NK-92 (cell line): ENCODE data around the gene ODC1.

Experiments used
- DNase-seq: peaks from one replicate; lab custom pipeline; 2025; ENCODE audit not compliant: unreplicated experiment; lab: John Stamatoyannopoulos, UW

Gene ODC1

GRCh38 chr2:10435820-10436204 lies 12.3 kb downstream of the ODC1 start:
- no peak for DNase-seq

DNA sequence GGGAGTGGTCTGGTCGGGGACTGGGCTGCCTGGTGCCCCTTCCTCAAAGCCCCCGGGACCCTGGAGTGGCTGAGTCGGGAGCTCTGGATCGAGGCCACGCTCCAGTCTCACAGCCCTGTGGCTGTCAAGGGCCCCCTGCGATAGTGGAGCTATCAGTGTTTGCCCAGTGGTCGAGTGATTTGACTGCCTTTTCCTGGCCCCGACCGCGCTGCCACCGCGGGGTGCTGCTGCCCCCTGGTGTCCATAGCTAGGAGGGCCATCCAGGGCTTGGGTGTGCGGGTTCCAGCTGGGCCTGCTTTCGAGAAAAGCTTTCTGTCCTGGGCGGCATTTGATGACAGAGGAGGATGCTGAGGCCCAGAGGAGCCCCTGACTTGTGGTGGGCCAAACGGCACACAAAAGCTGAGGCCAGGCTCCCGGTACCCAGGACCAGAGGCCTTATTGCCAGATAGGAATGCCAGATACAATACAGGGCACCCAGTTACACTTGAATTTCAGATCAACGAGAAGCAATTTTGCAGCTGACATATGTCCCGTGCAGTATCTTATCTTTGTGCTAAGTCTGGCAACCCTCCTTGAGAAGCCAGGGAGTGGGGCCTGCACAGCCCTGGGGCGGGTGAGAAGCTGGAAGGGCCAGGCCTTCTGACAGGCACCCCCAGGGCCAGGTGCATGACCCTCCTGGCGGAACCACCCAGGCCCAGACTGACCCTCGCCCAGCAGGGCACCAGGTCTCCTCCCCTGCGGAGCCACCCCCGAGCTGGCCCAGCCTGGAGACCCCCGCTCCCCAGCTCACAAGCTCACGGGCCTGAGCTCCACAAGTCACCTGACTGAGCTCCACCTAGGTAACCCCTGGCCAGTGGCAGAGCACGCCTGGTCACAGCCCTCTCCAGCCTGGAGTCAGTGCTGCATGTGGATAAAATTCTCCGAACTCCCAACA lies 13.0 kb downstream of the ODC1 start:
- DNase-seq, result no peak

- no peak for DNase-seq
These were observed 13.9 kb downstream of the ODC1 start for GRCh38 chr2:10433947-10434885.

DNA sequence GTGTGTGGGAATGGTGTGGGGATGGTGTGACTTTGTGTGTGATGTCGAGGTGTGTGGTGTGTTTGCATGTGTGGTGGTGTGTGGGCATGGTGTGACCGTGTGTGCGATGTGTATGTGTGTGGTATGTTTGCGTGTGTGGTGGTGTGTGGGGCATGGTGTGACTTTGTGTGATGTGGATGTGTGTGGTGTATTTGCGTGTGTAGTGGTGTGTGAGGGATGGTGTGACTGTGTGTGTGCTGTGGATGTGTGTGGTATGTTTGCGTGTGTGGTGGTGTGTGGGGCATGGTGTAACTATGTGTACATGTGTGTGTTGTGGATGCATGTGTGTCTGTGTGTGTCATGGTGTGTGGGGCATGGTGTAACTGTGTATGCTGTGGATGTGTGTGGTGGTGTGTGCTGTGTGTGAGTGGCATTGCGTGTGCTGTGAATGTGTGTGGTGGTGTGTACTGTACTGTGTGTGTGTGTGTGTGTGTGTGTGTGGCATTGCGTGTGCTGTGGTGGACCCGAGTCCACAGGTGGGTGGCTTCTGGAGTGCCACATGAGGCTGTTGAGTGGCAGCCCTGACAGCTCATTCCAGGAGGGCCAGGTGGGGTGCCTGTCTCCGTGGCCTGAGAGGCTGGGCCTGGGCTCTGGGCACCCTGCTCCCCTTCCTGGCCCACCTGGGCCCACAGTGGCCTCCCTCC lies 14.7 kb downstream of the ODC1 start:
- DNase-seq, result no peak

- no peak for DNase-seq
These were observed 15.6 kb downstream of the ODC1 start for GRCh38 chr2:10432311-10433181.

DNA sequence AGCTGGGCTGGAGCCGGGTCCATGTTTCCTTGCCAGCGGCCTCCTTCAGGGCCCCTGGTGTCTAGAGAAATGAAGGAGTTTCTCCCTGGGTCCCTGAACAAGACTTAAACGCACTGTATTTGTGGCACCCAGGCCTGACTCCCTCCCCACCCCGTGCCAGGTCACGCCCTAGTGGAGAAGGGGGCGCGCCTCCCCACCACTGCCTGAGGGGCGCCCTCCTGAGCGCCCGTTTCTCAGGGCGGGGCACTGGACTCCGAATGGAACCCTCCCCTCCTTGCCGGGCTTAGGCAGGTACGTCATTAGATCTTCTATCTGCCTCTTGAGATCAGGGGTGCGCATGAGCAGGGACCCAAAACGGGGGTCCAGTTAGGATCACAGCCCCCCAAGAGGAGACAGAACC lies 16.3 kb downstream of the ODC1 start:
- no peak for DNase-seq

GRCh38 chr2:10430886-10431622 lies 17.1 kb downstream of the ODC1 start:
- DNase-seq, result no peak

GRCh38 chr2:10428924-10429323 lies 19.2 kb downstream of the ODC1 start:
- DNase-seq, result no peak

DNA sequence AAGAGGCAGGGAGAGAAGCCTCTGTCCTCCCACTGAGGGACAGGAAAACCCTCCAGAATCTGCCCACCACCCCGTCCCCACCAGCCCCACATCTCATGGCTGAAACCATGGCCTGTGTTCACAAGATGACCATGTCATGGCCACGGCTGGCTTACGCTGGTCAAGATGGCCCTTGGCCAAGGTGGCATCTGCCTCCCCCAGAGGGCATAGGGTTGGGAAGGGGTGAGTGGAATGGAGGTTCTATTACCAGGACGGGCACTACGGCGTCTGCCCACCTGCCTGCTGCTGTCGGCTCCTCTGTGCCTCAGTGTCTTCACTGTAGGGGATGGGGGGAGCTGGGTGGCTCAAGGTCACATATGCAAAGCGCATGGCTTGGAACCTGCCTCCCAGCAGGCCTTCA lies 19.8 kb downstream of the ODC1 start:
- DNase-seq, result no peak

DNA sequence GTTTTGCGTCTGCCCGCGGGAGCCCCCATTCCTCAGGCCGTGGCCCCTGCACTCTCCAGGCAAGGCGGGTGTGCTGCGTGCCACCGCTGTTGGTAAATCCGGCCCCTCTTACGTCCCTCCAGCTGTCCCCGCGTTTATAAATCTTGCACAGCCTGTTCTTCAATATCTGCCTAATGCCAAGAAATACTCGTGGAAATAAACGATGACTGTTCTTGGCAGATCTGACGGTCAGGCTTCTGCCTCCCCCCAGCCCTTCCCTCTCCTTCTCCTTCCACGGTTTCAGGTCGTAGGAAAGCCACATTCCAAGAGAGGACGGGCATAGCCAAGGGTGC lies 20.5 kb downstream of the ODC1 start:
- no peak for DNase-seq

GRCh38 chr2:10426726-10427617 lies 21.2 kb downstream of the ODC1 start:
- no peak for DNase-seq

DNA sequence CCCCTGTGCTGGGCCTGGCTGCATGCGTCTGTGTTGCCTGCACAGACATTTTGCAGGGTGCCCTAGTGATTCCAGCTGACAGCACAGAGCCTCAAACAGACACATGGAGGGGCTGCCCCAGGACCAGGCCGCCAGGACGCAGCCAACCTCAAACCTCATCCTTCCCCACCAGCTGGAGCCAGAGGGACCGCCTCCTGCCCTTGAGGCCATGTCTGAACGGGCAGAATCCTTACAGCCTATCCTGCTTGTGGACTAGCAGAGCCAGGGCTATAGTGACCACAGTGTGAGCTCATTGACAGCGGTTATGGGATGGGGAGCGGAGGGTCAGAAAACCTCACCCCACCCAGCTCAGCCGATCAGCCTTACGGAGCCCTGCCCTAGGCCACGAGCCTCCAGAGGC lies 22.4 kb downstream of the ODC1 start:
- DNase-seq, result no peak

GRCh38 chr2:10424916-10425505 lies 23.1 kb downstream of the ODC1 start:
- no peak for DNase-seq

GRCh38 chr2:10424051-10424450 lies 24.1 kb downstream of the ODC1 start:
- no peak for DNase-seq

GRCh38 chr2:10423400-10423774 lies 24.7 kb downstream of the ODC1 start:
- DNase-seq, result no peak

DNA sequence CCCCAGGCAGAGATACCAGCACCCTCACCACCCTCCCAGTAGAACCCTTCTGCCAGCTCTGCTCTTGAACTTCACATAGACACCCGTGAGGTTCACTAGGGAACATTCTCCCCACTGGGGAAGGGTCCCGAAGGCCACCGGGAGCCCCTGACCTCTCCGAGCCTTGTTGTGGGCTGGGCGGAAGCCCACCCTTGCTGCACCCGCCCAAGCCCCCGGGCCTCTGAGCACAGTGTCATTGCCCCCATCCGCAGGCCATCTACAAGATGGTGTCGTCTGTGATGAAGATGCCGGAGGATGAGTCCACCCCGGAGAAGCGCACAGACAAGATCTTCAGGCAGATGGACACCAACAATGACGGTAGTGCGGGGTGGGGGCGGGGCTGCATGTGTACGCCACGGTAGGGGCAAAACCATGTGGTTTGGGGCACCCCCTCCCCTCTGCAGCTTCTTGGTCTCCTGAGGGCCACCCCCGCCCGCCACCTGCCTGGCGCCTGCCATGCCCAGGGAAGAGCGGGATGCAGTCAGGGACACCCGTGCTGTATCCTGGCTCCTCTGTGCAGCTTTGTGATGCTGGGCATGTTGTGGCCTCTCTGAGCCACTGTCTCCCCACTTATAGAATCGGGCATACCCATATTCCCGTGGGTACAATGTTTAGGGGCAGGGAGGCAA lies 25.3 kb downstream of the ODC1 start:
- no peak for DNase-seq

DNA sequence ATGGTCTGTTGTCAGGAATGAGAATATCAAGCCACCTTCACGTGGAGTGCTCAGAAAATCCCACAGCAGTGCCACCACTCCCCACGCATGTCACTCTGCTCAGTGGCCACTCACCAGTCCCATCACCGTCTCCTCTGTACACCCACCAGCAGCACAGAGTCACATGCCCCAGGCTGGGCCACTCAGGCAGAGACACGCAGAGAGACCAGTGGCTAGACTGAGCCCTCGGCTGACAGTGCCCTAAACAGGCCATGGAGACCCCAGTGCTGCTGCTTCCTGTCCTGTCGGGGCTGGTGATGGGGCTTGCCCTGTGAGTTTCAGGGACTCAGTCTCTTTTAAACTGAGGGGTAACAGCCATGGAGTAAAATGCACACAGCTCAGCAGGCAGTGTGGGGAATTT lies 25.9 kb downstream of the ODC1 start:
- DNase-seq, result no peak
